Astrocyte (in vitro differentiated cells and primary cell): ENCODE results near the gene PUSL1. TPM values are rescaled to one million over a fixed set of nuclear protein-coding genes. Genes with fewer than 3 reads are reported as not detected.

Source experiments
- DNase-seq: peaks from one replicate; pipeline ENCODE4 v3.0.0-alpha.2; 2010; ENCODE audit warnings: low read depth
- FAIRE-seq: peaks from 2 replicates; lab custom pipeline; 2011; peaks lifted over from hg19 to GRCh38; lab: Jason Lieb, UNC
- H2AFZ ChIP-seq: 2 replicates; pipeline ENCODE4 v1.6.0; 2012; ENCODE audit warnings: low read depth, low read length, inconsistent platforms
- H3K27ac ChIP-seq: 2 replicates; pipeline ENCODE4 v1.5.1; 2011; ENCODE audit warnings: low read depth, low read length, inconsistent platforms
- H3K27me3 ChIP-seq: 2 replicates; pipeline ENCODE4 v1.6.0; 2011; ENCODE audit warnings: low read length, inconsistent platforms; ENCODE audit not compliant: insufficient read depth
- H3K36me3 ChIP-seq: 2 replicates; pipeline ENCODE4 v1.5.1; 2011; ENCODE audit warnings: low read length, inconsistent platforms; ENCODE audit not compliant: insufficient read depth
- H3K4me1 ChIP-seq: 2 replicates; pipeline ENCODE4 v1.5.1; 2011; ENCODE audit warnings: low read length, inconsistent platforms; ENCODE audit not compliant: insufficient read depth
- H3K4me2 ChIP-seq: 2 replicates; pipeline ENCODE4 v1.6.0; 2012; ENCODE audit warnings: low read length, inconsistent platforms
- H3K4me3 ChIP-seq: 2 replicates; pipeline ENCODE4 v1.5.1; 2011; ENCODE audit warnings: low read depth, mild to moderate bottlenecking, low read length, inconsistent platforms; ENCODE audit not compliant: insufficient read depth
- H3K79me2 ChIP-seq: 2 replicates; pipeline ENCODE4 v1.6.0; 2012; ENCODE audit warnings: mild to moderate bottlenecking, low read length, inconsistent platforms; ENCODE audit not compliant: insufficient read depth
- H3K9ac ChIP-seq: 2 replicates; pipeline ENCODE4 v1.6.0; 2012; ENCODE audit warnings: mild to moderate bottlenecking, low read length, inconsistent platforms
- H3K9me3 ChIP-seq: 2 replicates; pipeline ENCODE4 v1.5.1; 2012; ENCODE audit warnings: low read depth, mild to moderate bottlenecking, low read length, inconsistent platforms; ENCODE audit not compliant: insufficient read depth
- H4K20me1 ChIP-seq: 2 replicates; pipeline ENCODE4 v1.6.0; 2012; ENCODE audit warnings: low read length, inconsistent platforms; ENCODE audit not compliant: insufficient read depth
- H3K27ac Mint-ChIP-seq: one replicate; pipeline ENCODE4 v1.8.0; 2021; ENCODE audit warnings: mild to moderate bottlenecking, mixed read lengths; ENCODE audit not compliant: unreplicated experiment
- H3K27me3 Mint-ChIP-seq: one replicate; pipeline ENCODE4 v1.8.0; 2021; ENCODE audit warnings: low read depth, mixed read lengths; ENCODE audit not compliant: unreplicated experiment
- H3K36me3 Mint-ChIP-seq: one replicate; pipeline ENCODE4 v1.8.0; 2021; ENCODE audit warnings: low read depth, mixed read lengths; ENCODE audit not compliant: unreplicated experiment
- H3K4me1 Mint-ChIP-seq: one replicate; pipeline ENCODE4 v1.8.0; 2021; ENCODE audit warnings: low read depth, mixed read lengths; ENCODE audit not compliant: unreplicated experiment
- H3K4me3 Mint-ChIP-seq: one replicate; pipeline ENCODE4 v1.8.0; 2021; ENCODE audit warnings: mild to moderate bottlenecking, moderate library complexity, mixed read lengths; ENCODE audit not compliant: unreplicated experiment
- H3K9me3 Mint-ChIP-seq: one replicate; pipeline ENCODE4 v1.8.0; 2021; ENCODE audit warnings: mild to moderate bottlenecking, mixed read lengths; ENCODE audit not compliant: unreplicated experiment
- EZH2 ChIP-seq: IDR thresholded peaks from 2 replicates; pipeline ENCODE4 v1.6.1; 2012; ENCODE audit warnings: mild to moderate bottlenecking, low read length, inconsistent platforms; ENCODE audit not compliant: insufficient read depth
- total RNA-seq: library from RNA; stranded (reverse); gene quantifications from 2 replicates; pipeline ENCODE4 v1.2.1, GENCODE V29; 2021
- TF ChIP-seq, protein P1 (sequence below): IDR thresholded peaks from 2 replicates; pipeline ENCODE4 v1.5.1; 2011; ENCODE audit warnings: low read depth, mild to moderate bottlenecking, inconsistent platforms, low read length, moderate library complexity; ENCODE audit not compliant: insufficient read depth

Gene PUSL1
- total RNA-seq, 1 donor from 2014 or later: 29.4 TPM

DNA sequence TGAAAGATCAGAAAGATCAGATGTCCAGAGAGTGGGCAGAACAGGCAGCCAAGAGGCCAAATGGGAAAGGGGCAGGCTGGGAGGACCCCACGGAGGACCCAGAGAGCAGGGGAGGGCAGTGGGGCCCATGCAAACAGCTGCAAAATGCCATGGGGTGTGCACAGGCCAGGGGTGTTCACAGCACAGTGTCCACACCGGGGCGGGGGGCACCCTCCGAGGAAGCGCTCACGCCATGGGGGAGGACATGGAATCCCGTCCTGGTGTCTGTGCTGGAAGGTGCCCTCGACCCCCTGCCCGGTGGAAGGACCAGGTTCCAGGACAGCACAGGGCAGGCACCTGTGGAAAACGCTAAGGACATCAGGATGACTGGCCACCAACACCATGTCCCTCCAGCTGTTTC lies 14.6 kb downstream of the PUSL1 start:
- Histone ChIP-seq H3K4me2 (peak overlapping the region; percentile 73), H3K4me1 (peaks cover 35% of the 10 kb centered on the region), H3K79me2 (peaks cover 79% of the 10 kb centered on the region), H3K9me3 (no peaks in the 10 kb centered on the region), H3K36me3 (no peaks in the 10 kb centered on the region), H3K9ac (peak overlapping the region; percentile 41), H2AFZ (no peak overlapping the region), H3K27ac (no peak overlapping the region), H4K20me1 (peaks cover 70% of the 10 kb centered on the region), H3K27me3 (no peaks in the 10 kb centered on the region), H3K4me3 (no peak overlapping the region)
- H3K36me3 Mint-ChIP-seq: peaks cover 5% of the 10 kb centered on the region
- peak overlapping the region; percentile 90 for H3K4me3 Mint-ChIP-seq
- no peaks in the 10 kb centered on the region for H3K9me3 Mint-ChIP-seq
- peaks cover 26% of the 10 kb centered on the region for H3K4me1 Mint-ChIP-seq
- DNase-seq (no peak), FAIRE-seq (no peak)
- no peaks in the 10 kb centered on the region for H3K27me3 Mint-ChIP-seq
- no peak for TF ChIP-seq EZH2
- TF ChIP-seq, protein P1, sequence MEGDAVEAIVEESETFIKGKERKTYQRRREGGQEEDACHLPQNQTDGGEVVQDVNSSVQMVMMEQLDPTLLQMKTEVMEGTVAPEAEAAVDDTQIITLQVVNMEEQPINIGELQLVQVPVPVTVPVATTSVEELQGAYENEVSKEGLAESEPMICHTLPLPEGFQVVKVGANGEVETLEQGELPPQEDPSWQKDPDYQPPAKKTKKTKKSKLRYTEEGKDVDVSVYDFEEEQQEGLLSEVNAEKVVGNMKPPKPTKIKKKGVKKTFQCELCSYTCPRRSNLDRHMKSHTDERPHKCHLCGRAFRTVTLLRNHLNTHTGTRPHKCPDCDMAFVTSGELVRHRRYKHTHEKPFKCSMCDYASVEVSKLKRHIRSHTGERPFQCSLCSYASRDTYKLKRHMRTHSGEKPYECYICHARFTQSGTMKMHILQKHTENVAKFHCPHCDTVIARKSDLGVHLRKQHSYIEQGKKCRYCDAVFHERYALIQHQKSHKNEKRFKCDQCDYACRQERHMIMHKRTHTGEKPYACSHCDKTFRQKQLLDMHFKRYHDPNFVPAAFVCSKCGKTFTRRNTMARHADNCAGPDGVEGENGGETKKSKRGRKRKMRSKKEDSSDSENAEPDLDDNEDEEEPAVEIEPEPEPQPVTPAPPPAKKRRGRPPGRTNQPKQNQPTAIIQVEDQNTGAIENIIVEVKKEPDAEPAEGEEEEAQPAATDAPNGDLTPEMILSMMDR: no peak
- H3K27ac Mint-ChIP-seq: no peak overlapping the region

DNA sequence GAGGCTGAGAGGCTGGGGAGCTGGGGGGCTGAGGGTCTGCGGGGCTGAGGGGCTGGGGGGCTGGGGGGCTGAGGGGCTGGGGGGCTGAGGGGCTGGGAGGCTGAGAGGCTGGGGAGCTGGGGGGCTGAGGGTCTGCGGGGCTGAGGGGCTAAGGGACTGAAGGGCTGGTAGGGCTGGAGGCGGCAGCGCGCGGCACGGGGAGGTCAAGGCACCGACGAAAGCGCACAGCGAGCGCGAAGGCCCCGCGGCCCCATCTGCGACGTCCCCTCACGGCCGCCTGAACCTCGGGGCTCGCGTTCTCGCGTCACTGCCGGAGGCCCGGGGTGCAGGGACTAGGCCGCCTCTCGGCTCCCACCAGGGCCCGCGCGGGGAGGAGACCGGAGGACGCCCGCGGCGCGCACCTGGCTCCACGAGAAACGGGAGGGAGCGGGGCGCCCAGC lies 15.7 kb downstream of the PUSL1 start:
- Mint-ChIP-seq H3K27me3 (no peaks in the 10 kb centered on the region), H3K36me3 (peaks cover 4% of the 10 kb centered on the region), H3K9me3 (no peaks in the 10 kb centered on the region), H3K4me1 (peaks cover 18% of the 10 kb centered on the region), H3K27ac (no peak overlapping the region), H3K4me3 (peak overlapping the region; percentile 70)
- Histone ChIP-seq H3K27me3 (no peaks in the 10 kb centered on the region), H3K9ac (peak overlapping the region; percentile 94), H4K20me1 (peaks cover 67% of the 10 kb centered on the region), H3K4me1 (peaks cover 28% of the 10 kb centered on the region), H3K4me3 (peak overlapping the region; percentile 82), H3K36me3 (no peaks in the 10 kb centered on the region), H3K27ac (peak overlapping the region; percentile 77), H3K4me2 (peak overlapping the region; percentile 83), H2AFZ (peak overlapping the region; percentile 63), H3K79me2 (peaks cover 74% of the 10 kb centered on the region), H3K9me3 (no peaks in the 10 kb centered on the region)
- FAIRE-seq (no peak), DNase-seq (no peak)
- no peak for TF ChIP-seq EZH2
- TF ChIP-seq, protein P1: no peak

DNA sequence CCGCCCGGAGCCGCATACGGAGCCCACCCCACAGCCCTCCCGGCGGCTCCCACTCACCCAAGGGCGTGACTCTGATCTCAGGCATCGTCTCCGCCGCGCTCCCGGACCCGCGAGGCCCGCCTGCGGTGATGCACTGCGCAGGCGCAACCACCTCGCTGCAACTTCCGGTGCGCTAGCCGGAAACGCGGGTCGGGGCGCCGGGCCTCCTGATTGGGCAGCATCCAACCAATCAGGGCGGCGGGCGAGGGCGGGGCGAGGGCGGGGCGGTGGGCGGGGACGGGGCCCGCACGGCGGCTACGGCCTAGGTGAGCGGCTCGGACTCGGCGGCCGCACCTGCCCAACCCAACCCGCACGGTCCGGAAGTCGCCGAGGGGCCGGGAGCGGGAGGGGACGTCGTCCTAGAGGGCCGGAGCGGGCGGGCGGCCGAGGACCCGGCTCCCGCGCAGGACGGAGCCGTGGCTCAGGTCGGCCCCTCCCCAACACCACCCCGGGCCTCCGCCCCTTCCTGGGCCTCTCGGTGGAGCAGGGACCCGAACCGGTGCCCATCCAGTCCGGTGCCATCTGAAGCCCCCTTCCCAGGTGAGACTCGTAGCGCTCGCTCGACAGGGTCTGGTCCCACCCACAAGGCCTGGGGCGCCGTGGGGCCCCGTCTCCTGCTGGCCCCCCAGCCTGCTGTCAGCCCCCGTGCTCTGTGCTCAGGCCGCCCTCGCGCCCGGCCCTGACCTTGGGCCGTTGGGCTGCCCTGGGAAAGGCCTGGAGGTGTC lies 16.3 kb downstream of the PUSL1 start, which contains the start of the genes CPTP and INTS11:
TSS of gene CPTP (plus strand) at position 279 of the 764 bp plus-strand sequence. CDS start 2,109 bp downstream, outside the sequence.
TSS of gene INTS11 (minus strand) at position 137 of the 764 bp plus-strand sequence. CDS start at position 85, 52 bp downstream.
- peak; percentile 48 for DNase-seq
- Mint-ChIP-seq H3K27me3 (no peaks in the 10 kb centered on the region), H3K9me3 (no peaks in the 10 kb centered on the region), H3K27ac (peak within 1 kb of the TSS; percentile 79), H3K4me1 (peaks cover 18% of the 10 kb centered on the region), H3K36me3 (no peaks in the 10 kb centered on the region), H3K4me3 (peak within 1 kb of the TSS; percentile 90)
- TF ChIP-seq, protein P1: no peak
- TF ChIP-seq EZH2: no peak
- peak within 1 kb of the TSS; percentile 98 for H3K4me2 ChIP-seq
- peak within 1 kb of the TSS; percentile 82 for H3K4me3 ChIP-seq
- H3K36me3 ChIP-seq: no peaks in the 10 kb centered on the region
- H3K27me3 ChIP-seq: no peaks in the 10 kb centered on the region
- H3K9ac ChIP-seq: peak within 1 kb of the TSS; percentile 94
- peak within 1 kb of the TSS; percentile 77 for H3K27ac ChIP-seq
- H2AFZ ChIP-seq: peak within 1 kb of the TSS; percentile 63
- H4K20me1 ChIP-seq: peaks cover 67% of the 10 kb centered on the region
- H3K9me3 ChIP-seq: no peaks in the 10 kb centered on the region
- FAIRE-seq: no peak
- H3K79me2 ChIP-seq: peaks cover 68% of the 10 kb centered on the region
- peaks cover 28% of the 10 kb centered on the region for H3K4me1 ChIP-seq
